HG03095 (cell line): ENCODE data around the gene METTL24.

ENCODE experiments used
- ATAC-seq: cut with Tn5 transposase; IDR thresholded peaks from one replicate; pipeline ENCODE4 v1.9.1; 2021; ENCODE audit warnings: moderate library complexity; ENCODE audit not compliant: unreplicated experiment

The METTL24 gene

DNA sequence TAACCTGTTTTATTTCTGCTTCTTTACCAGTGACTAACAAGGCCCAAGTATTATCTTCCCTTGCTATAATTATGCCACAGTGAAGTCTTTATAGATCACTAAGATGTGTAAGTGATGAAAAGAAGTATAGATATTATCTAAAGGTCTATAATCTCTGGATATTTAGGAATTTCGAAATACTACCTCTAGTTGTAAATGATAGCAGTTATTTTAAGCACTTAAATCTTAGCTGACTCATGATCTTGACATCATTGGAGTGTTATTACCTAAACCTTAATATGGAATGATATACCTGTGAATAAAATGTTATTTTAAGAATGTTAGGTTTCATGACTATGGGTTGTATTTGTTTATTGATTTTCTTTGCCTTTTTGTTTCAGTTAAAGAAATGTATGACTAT is 146.4 kb downstream of the METTL24 start:
- ATAC-seq: no peak

DNA sequence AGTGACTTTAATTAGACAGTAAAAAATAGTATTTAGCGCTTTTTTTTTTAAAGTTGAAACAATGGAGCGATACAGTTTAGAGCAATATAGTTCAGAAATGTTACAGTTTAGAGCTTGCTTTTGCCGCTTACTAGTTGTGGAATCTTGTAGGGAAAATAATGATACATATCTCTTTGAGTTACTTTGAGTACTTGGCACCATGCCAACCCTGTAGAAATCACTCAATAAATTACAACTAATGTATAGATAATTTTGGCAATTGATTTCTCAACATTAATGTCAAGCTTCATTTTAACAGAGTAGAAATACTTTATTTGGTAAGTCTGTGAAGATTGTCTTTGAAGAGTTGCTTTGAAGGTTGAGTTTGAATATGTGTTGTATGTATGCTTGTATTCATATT is 150.5 kb downstream of the METTL24 start:
- no peak for ATAC-seq

DNA sequence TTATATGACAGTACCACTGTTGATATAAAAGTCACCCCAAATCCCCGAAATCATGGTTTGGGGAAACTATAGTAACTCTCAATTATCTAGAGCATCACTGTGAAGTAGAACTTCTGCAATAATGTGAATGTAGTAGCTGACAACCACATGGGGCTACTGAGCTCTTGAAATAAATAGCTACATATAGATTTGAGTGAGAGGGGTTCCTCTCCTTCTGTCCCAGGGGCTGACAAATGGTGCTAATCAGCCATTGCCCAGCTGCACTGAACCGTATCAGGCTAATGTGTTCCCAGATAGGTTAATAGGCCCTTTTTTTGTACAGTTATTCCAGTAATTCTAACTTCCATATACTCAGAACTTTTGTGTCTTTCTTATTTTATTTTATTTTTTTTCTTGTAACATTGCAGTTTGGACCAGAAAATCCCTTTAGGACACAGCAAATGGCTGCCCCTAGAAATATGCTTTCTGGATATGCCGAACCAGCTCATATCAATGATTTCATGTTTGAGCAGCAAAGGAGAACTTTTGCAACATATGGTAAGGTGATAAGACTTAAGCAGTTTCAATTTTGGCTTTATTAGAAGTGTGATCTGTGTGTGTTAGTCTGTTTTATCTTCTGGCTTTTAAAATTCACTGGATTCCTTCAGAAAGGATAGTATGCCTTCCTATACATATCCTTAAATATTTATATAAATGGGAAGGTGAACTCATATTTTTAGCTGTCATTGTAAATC is 156.8 kb downstream of the METTL24 start:
- no peak for ATAC-seq

DNA sequence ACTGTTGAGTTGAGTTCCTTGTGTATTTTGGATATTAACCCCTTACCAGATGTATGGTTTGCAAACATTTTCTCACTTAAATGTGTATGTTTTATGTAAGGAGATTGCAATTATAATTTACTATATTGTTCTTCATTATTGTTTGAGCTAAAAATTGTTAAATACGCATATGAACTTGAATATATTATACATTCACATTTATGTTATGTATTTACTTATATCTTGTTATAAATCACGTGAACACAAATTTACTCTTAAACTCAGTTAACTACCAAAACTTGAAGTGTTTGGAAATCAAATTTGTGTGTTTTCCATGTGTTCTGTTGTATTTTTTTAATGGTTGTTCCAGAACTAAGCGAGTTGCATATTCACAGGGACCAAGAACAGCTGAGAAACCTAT is 159.6 kb downstream of the METTL24 start:
- no peak for ATAC-seq

DNA sequence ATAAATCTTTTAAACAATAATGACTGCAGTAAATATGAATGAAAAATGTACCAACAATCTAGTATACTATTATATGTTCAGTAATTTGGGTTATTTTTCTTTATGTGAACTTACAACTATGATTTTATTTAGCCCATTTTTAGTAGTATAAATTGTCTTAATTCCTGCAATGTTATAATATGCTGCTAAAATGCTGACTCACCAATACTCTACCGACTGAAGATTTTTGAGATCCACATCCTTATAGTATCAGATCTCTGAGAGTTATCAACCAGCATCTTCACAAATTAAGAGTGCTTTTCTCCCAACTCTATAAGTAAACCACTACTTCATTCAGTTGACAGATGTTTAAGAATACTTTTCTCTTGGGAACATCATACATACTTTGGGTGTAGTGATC is 161.3 kb downstream of the METTL24 start:
- no peak for ATAC-seq

DNA sequence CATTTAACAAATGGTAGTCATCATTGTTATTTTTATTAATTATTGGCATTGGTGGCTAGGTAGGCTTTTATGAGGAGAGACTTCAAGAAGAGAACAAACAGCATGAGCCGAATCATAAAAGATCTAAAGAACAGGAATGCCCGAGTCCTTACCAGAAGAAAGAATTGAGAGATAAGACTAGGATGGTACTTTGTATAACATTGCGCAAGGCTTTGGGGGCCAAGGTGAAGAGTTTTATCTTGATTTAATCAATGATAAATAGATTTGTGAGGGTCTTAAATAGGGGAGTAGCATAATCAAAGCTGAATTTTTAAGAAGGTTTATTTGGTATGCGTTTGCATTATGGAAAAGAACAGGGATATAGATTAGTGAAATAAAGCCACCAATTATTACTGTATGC is 162.5 kb downstream of the METTL24 start:
- ATAC-seq: no peak
